K562 (cell line): ENCODE measurements around the gene DTNBP1. TPM values are rescaled to one million over a fixed set of nuclear protein-coding genes. Genes with fewer than 3 reads are reported as not detected.

Experiments
- ATF2 ChIP-seq: sonication (generic); formaldehyde crosslinking; IDR thresholded peaks from 2 replicates; pipeline ENCODE4 v1.8.1; 2022; ENCODE audit warnings: missing genetic modification reagents
- BCL6 ChIP-seq: fragments of 250-450 bp; sonication (Bioruptor Pico); IDR thresholded peaks from 2 replicates; pipeline ENCODE4 v1.4.0; 2020
- CHD7 ChIP-seq: fragments of 200-600 bp; sonication (generic); IDR thresholded peaks from one replicate; pipeline ENCODE4 v1.6.1; 2012; ENCODE audit warnings: mild to moderate bottlenecking, low read depth, low read length, inconsistent platforms
- ERF ChIP-seq: fragments of 450-650 bp; formaldehyde crosslinking; IDR thresholded peaks from 2 replicates; pipeline ENCODE4 v1.4.0; 2020; ENCODE audit warnings: mild to moderate bottlenecking, mixed read lengths
- FOXK1 ChIP-seq: sonication (generic); formaldehyde crosslinking; IDR thresholded peaks from 2 replicates; pipeline ENCODE4 v1.8.0; 2022; ENCODE audit warnings: missing genetic modification reagents, mild to moderate bottlenecking, borderline replicate concordance
- GTF2A2 ChIP-seq: IDR thresholded peaks from 2 replicates; pipeline ENCODE4 v1.6.1; 2016; ENCODE audit warnings: mild to moderate bottlenecking, missing genetic modification characterization, missing compliant biosample characterization
- HLTF ChIP-seq: fragments of 450-650 bp; IDR thresholded peaks from 2 replicates; pipeline ENCODE4 v1.6.1; 2016
- KLF1 ChIP-seq: fragments of 450-650 bp; IDR thresholded peaks from 2 replicates; pipeline ENCODE4 v1.6.1; 2016; ENCODE audit warnings: missing genetic modification characterization, missing compliant biosample characterization
- NCOA4 ChIP-seq: fragments of 450-650 bp; IDR thresholded peaks from 2 replicates; pipeline ENCODE4 v1.6.1; 2018; ENCODE audit warnings: mild to moderate bottlenecking; ENCODE audit not compliant: partially characterized antibody
- NCOR1 ChIP-seq: fragments of 450-650 bp; IDR thresholded peaks from 2 replicates; pipeline ENCODE4 v1.6.1; 2016; ENCODE audit warnings: mild to moderate bottlenecking, moderate library complexity
- POLR2AphosphoS2 ChIP-seq: IDR thresholded peaks from 2 replicates; pipeline ENCODE4 v1.6.1; 2012; ENCODE audit warnings: low read length, improper control_type of control experiment
- POLR2H ChIP-seq: IDR thresholded peaks from 2 replicates; pipeline ENCODE4 v1.6.1; 2016; ENCODE audit warnings: missing genetic modification characterization, low read depth, mild to moderate bottlenecking, control low read depth, missing compliant biosample characterization, moderate library complexity
- RBFOX2 ChIP-seq: fragments of 200-400 bp; formaldehyde crosslinking; IDR thresholded peaks from 2 replicates; pipeline ENCODE4 v1.6.1; 2017; ENCODE audit warnings: low read depth, mild to moderate bottlenecking, low read length, moderate library complexity
- SMARCA5 ChIP-seq: fragments of 450-650 bp; IDR thresholded peaks from 2 replicates; pipeline ENCODE4 v1.6.1; 2016
- SPI1 ChIP-seq: IDR thresholded peaks from 2 replicates; pipeline ENCODE4 v1.6.1; 2011; ENCODE audit warnings: low read depth, low read length, control low read depth, borderline replicate concordance
- TSC22D4 ChIP-seq: fragments of 450-650 bp; IDR thresholded peaks from 2 replicates; pipeline ENCODE4 v1.6.1; 2016; ENCODE audit warnings: missing genetic modification characterization, missing biosample characterization, control low read depth
- ZNF175 ChIP-seq: fragments of 200-800 bp; sonication (Bioruptor generic); IDR thresholded peaks from 2 replicates; pipeline ENCODE4 v1.6.1; 2016; ENCODE audit warnings: low read depth, mild to moderate bottlenecking, missing genetic modification characterization, missing compliant biosample characterization
- polyA plus RNA-seq, 8 experiments: library from polyadenylated mRNA; depleted of rRNA in 4 of 8; stranded (reverse) in 5 of 8; unstranded in 3 of 8; fragments of >200 nt; fragmentation: Nextera tagmentation in 2 of 8; fragmentation: Illumina TruSeq in 1 of 8; extraction: Ambion mirVana in 2 of 8; extraction: Trizol in 1 of 8; gene quantifications; 2 replicates each; pipeline versions ENCODE4 v1.2.1 to v1.2.3, GENCODE V29; 2011 to 2014; ENCODE audit warnings: inconsistent platforms in 1 of 8, missing spikeins in 1 of 8
- total RNA-seq, 7 experiments: library from RNA; depleted of rRNA in 6 of 7; stranded (reverse); fragments of >200 nt in 6 of 7; fragmentation: Illumina TruSeq in 2 of 7; extraction: Trizol in 2 of 7; gene quantifications; 2 replicates each; pipeline versions ENCODE4 v1.2.1 to v1.2.3, GENCODE V29; 2011 to 2021; ENCODE audit warnings: low replicate concordance in 1 of 7

Gene DTNBP1
- total and polyA plus RNA-seq, 9 of the 15 experiments (the other 6 are each of a cell fraction or from before 2014, with no cell fraction given) = 16.7 to 54.5 (median 21.4) TPM

GRCh38 chr6:15556711-15557110, 106.1 kb downstream of the DTNBP1 start (continued):
- no peak for TF ChIP-seq CHD7
- TF ChIP-seq TSC22D4 (tag) = no peak
- TF ChIP-seq GTF2A2 (tag) = no peak
- TF ChIP-seq ZNF175 (CRISPR knock-in tag) = peak; percentile 20; the same call in 1 of the 2 replicates
- no peak for TF ChIP-seq KLF1 (tag)
- TF ChIP-seq BCL6 (CRISPR knock-in tag) = 0 out of 2 replicates have a peak, but pooled peaks have one; percentile 11
- TF ChIP-seq HLTF = no peak
- TF ChIP-seq NCOR1 = no peak
- no peak for TF ChIP-seq ERF (CRISPR knock-in tag)
- TF ChIP-seq POLR2H (tag) = no peak
- TF ChIP-seq FOXK1 = no peak
- TF ChIP-seq SMARCA5 = no peak
- TF ChIP-seq SPI1 = no peak
- no peak for TF ChIP-seq ATF2 (CRISPR knock-in tag)
- TF ChIP-seq NCOA4 = no peak
- TF ChIP-seq RBFOX2 = no peak
- TF ChIP-seq POLR2AphosphoS2 = no peak
- TF ChIP-seq, all 486 proteins: peak for 33
